Activated CD8-positive, alpha-beta memory T cell treated with anti-CD3 and anti-CD28 coated beads, Interleukin-2, amount 50 U/mL, for 1 hour (primary cell): ENCODE results near the gene ARSH.
"Not testable (repeated sequence)": the region's sequence is repeated elsewhere in the genome, so short reads cannot be mapped to it uniquely, and the experiment has no call there.

ENCODE experiments used
- DNase-seq: peaks from one replicate; pipeline ENCODE4 v3.0.0-alpha.2; 2020; ENCODE audit errors: extremely low read depth

Gene ARSH, protein sequence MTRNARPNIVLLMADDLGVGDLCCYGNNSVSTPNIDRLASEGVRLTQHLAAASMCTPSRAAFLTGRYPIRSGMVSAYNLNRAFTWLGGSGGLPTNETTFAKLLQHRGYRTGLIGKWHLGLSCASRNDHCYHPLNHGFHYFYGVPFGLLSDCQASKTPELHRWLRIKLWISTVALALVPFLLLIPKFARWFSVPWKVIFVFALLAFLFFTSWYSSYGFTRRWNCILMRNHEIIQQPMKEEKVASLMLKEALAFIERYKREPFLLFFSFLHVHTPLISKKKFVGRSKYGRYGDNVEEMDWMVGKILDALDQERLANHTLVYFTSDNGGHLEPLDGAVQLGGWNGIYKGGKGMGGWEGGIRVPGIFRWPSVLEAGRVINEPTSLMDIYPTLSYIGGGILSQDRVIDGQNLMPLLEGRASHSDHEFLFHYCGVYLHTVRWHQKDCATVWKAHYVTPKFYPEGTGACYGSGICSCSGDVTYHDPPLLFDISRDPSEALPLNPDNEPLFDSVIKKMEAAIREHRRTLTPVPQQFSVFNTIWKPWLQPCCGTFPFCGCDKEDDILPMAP

GRCh38 chrX:3006495-3006894 lies at the start of gene ARSH:
TSS of gene ARSH (plus strand) at chrX:3006546. CDS start at chrX:3006613, 67 bp downstream.
- DNase-seq = no peak

- no peak for DNase-seq
These were observed 48.1 kb upstream of the ARSH start for GRCh38 chrX:2958199-2958598.

GRCh38 chrX:2960861-2961515 lies 45.4 kb upstream of the ARSH start:
- DNase-seq = no peak

DNA sequence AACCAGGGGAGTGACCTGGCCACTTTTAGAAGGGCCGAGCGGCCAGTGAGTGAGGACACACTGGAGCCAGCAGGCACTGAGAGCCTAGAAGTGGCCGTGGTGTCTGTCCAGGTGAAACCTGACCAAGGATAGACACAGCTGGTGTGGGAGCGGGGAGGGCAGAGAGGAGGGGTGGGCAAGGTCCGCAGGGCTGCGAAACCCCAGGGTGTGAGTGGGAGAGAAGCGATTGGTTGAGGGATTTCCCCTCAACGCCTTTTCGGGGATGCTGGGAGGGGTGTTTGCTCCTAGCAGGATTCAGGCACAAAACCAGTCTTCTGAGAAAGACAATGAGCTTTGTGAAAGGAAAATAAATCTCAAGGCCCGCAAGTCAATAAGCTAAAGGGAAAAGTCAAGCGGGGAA lies 44.0 kb upstream of the ARSH start:
- no peak for DNase-seq

DNA sequence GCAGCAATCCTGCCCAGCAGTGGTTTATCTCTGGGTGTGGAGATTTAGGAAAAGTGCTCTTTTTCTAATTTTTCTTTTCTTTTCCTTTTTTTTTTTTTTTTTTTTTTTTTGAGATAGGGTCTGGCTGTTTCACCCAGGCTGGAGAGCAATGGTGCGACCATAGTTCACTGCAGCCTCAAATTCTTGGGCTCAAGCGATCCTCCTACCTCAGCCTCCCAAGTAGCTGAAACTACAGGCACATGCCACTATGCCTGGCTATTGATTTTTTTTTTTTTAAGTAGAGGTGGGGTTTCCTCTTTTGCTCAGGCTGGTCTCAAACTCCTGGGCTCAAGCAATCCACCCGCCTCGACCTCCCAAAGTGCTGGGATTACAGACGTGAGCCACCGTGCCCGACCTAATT lies 42.9 kb upstream of the ARSH start:
- DNase-seq = not testable (repeated sequence)

DNA sequence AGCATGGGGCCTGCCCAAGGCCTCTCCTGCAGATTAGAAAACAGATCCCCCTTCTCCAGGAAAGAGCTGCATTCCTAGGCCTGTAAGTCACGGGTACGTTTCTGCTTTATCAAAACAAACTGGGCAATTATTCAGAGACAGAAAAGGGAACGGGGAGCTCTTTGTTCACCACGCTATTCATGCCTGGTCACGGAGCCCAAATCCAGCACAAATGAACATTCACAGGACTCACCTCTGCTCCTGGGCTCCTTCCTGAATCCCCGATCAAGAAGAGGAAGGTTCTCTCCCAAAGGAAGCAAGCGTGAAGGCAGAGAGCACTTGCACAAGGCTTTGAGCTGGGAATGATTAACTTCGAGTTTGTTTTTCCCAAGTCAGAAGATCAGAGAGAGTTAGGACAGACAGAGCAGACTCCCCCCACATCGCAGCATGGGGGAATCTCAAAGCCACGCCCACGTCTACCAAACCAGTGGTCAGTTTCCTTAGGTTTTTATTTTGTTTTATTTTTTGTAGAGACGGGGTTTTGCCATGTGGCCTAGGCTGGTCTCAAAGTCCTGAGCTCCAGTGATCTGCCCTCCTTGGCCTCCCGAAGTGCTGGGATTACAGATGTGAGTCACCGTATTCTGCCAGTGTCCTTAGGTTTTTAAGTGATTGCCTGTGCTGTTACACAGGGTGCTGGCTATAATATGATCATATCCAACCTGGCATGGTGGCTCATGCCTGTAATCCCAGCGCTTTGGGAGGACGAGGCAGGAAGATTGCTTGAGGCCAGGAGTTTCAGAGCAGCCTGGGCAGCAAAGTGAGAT lies 42.2 kb upstream of the ARSH start:
- not testable (repeated sequence) for DNase-seq

DNA sequence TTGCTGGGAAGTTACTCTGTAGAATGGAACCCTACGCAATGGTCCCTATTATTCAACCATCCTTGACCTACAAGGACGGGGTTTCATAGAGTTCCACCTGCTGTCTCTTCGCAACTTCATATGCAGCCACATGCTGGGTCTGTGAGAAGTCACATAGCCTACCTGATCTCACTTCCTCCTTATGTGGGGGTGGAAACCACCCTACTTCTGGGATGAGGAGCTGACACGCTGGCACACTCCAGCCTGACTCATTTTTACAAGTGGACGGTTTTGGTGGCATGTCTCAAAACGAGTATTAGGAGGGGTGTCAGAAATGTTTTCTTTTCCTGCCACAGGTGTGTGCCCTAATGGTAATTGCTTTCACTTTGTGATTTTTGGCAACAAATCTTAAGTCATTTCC lies 40.4 kb upstream of the ARSH start:
- DNase-seq = no peak

- no peak for DNase-seq
These were observed 39.3 kb upstream of the ARSH start for GRCh38 chrX:2967012-2967411.

- no peak for DNase-seq
These were observed 38.8 kb upstream of the ARSH start for GRCh38 chrX:2967584-2967983.

DNA sequence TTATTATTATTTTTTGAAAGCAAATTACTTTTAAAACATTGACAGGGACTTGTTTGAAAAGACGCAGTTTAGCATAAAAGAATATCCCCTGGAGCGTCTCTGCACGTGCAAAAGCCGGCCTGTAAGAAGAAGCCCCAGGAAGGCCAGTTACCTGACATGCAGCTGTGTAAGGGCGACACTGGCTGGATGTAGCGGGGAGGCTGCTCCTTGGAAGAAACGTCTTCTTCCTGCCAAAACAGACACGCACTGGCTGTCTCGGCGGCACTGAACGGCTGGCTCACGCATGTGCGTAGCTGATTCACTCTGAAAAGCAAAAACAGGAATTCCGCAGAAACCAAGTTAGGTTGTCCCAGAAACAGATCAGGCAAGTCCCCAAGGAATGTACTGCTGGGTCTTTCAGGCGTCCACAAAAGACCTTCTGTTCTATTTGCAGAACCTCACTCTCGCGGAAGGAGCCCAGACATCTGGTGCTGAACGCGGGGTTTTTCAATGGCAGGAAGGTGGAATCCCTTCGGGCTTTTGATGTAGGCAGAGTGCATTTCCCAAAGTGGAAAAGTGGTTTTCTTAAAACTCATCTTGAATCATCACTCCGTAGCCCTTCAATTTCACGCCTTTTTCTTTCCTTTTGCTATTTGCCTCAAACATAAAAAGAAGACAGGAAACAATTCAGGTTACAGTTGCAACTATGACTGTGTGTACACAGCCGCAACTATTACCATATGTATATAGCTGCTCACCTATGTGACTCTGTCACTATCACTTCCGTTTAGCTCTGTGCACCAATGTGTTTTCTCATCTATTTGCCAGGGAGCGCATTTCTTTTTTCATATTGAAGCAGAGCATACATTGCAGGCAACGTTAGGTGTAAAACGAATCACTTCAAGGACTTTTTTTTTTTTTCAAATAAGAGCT lies 38.1 kb upstream of the ARSH start:
- no peak for DNase-seq

- DNase-seq = no peak
These were observed 37.3 kb upstream of the ARSH start for GRCh38 chrX:2969021-2969420.

GRCh38 chrX:2972391-2972790 lies 34.0 kb upstream of the ARSH start:
- no peak for DNase-seq

DNA sequence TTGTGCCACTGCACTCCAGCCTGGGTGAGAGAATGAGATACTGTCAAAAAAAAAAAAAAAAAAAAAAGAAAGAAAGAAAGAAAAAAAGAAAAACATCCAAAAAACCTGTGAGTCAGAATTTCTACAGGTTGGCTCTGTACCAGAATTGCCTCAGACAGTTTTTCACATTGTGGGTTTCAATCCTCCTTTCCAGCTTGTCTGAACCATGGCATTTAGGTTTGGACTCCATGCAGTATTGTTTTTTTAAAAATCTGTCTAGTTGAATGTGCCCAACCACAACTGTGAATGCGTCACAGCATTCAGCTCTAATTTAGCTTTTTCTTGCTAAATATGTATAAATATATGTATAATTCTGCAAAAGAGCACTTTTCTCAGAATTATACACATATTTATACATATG lies 31.4 kb upstream of the ARSH start:
- no peak for DNase-seq

- not testable (repeated sequence) for DNase-seq
These were observed 27.7 kb upstream of the ARSH start for GRCh38 chrX:2978639-2979038.

GRCh38 chrX:2984342-2984741 lies 22.0 kb upstream of the ARSH start:
- DNase-seq = no peak

- DNase-seq = no peak
These were observed 16.8 kb upstream of the ARSH start for GRCh38 chrX:2989565-2989964.

GRCh38 chrX:3010532-3010931 lies 4.2 kb downstream of the ARSH start:
- DNase-seq = no peak

- no peak for DNase-seq
These were observed 11.1 kb downstream of the ARSH start for GRCh38 chrX:3017492-3017891.

- DNase-seq = no peak
These were observed 17.8 kb downstream of the ARSH start for GRCh38 chrX:3024176-3024575.

- DNase-seq = no peak
These were observed 19.9 kb downstream of the ARSH start for GRCh38 chrX:3026074-3026815.
